HG03108 (cell line): ENCODE results near the gene NOTCH2NLA.
"Not testable (repeated sequence)": the region's sequence is repeated elsewhere in the genome, so short reads cannot be mapped to it uniquely, and the experiment has no call there.

ENCODE experiments used
- ATAC-seq: cut with Tn5 transposase; IDR thresholded peaks from one replicate; pipeline ENCODE4 v1.9.1; 2021; ENCODE audit warnings: moderate library complexity; ENCODE audit not compliant: unreplicated experiment

Gene NOTCH2NLA

DNA sequence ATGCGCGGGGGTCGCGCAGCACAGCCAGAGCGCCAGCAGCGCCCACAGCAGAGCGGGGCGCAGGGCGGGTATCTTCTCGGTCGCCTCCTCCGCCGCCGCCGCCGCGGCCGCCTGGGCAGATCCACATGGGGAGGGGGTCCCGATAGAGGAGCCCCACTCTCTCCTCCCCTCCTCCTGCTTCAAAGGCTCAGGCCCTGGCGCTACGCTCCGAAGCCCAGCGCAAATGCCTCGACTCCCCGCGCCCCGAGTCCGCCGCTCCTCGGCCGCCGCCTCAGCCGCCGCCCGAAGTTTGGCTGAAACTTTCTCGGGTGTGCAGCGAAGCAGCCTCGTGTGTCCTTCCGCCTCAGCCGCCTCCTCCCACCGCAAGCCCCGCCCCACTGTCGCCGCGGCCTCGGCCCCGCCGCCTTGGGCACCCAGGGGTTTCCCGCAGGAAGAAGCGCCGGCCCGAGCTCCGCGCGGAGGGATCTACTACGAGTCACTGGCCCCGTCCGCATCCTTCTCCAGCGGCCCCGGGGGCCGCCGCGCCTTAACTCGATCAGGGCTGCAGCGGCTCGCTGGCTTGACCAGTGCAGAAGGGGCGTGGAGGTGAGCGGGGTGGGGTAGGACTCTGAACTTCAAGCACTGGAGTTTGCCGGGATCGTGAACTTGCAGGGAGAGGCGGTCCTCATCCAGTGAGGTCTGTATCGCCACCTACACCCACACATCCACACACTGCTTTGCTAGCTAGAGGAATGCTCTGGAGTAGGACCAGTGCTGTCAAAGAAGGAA, at the start of gene NOTCH2NLA:
Gene NOTCH2NLA, minus strand, starts transcription at position 312 of the 768 bp plus-strand sequence. CDS start 39,684 bp downstream, outside the sequence.
- not testable (repeated sequence) for ATAC-seq

DNA sequence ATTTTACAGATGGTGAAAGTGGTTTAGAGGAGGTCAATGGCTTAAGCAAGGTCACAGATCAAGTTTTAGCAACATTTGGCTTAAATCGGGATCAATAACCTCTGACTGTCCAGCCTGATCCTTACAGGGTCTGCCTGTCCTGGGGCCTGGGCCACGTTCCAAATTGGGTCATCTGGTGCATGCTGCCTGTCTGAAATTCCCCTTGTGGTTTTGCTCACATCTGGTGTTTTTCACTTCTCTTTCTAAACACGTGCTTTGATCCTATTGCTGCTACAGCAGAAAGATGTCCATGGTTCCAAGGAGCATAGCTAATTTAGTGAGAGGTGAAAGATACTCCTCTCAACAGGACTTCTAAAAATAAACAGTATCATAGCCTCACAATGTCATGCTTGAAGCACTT, 49.5 kb upstream of the NOTCH2NLA start:
- ATAC-seq: peak; percentile 75

DNA sequence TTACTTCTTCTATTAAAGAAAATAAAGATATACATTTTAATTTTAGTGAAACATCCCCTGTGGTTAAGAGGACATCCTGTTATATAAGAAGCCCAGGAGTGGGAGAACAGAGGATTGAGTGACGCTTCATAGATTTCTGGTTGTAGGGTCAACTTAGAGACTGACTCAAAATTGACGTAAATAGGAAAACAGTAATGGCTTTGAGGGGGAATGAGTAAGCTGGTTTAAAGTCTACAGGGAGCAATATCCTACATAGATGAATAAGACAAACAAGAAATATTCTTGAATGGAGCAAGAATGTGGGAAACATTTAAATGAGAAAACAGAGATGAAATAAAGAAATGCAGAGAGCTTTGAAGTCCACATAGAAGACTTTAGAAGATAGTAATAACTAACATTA, 48.3 kb upstream of the NOTCH2NLA start:
- ATAC-seq: not testable (repeated sequence)

DNA sequence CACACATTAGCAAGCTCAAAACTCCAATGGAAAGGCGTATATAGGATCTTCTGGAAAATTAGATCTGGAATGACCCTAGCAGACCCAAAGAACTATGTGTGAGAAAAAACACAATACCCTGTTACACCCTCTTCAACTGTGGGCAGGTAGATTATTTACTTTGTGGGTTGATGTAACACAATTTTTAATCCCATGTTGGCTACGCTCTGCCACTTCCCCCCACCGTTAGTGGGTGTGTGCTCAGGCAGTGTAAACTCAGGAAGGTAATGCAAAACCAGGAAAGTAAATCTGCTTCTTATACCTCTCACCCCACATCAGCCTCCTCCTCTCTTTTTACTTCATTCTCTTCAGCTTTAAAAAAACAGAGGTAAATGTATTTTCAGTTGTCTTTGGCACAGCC, 45.3 kb upstream of the NOTCH2NLA start:
- ATAC-seq: not testable (repeated sequence)

DNA sequence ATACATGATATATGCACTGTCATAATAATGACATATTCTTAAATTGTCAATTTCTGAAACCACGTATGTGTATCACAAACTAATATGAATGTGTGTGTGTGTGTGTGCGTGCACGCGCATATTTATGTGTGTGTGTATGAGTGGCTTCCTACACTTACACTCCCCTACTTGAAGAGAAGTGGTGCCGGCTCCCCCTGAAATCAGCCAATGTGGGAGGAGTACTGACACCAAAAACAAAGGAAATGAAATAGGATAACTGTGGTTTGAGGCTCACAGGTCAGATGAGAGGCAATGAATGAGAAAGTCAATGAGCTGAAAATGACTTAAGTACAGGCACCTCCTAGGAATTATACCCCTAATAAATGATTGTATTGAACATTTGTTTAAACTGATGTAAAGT, 44.4 kb upstream of the NOTCH2NLA start:
- ATAC-seq: not testable (repeated sequence)

DNA sequence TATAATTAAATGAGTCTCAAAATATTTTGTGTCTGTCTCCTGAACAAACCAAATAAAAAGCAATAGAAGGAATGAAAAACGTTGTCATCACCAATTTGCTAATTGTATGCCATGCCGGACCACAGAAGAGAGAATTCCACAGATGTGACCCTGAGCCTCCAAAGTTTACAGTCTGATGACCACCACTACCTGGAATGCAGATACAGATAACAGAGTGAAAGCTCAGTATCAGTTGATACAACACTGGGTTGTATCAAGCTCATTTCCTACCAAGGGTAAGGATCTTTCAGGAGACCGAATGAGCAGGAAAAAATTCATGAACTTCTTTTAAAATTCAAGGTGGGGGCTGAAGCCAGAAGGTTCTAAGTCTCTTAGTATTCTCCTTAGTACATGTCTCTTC, 43.9 kb upstream of the NOTCH2NLA start:
- ATAC-seq: not testable (repeated sequence)

DNA sequence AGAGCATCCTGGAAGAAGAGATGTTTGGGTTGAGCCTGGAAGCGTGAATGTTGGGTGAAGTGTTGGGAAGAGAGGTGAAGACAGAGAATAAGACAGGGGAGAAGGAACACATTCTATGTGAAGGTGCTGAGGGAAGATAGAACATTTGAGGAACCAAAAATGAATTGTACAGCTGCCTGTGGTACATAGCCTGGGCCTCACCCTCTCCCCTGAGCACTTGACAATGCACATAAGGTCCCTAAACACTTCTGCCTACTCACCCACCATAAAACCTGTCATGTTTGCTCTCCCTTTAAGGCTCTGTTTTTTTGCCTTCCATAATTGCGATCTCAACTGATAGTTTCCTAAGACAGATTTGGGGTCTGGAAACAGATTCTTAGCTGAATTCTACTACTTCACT, 43.2 kb upstream of the NOTCH2NLA start:
- not testable (repeated sequence) for ATAC-seq

DNA sequence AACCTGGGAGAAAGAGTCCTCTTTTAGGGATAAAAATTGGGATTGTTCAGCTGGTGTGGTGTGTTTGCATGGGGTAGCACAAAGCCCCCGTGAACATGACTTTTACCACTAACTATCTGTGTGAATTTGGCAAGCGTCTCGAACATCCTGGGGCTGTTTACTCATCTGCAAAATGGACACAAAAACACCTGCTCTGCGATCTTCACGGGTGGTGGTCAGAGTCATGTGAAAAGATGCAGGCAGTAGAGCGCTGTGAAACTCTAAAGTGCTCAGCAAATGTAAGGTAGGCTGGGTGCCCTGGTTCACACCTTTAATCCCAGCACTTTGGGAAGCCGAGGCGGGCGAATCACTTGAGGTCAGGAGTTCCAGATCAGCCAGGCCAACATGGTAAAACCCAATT, 41.3 kb upstream of the NOTCH2NLA start:
- ATAC-seq: not testable (repeated sequence)

DNA sequence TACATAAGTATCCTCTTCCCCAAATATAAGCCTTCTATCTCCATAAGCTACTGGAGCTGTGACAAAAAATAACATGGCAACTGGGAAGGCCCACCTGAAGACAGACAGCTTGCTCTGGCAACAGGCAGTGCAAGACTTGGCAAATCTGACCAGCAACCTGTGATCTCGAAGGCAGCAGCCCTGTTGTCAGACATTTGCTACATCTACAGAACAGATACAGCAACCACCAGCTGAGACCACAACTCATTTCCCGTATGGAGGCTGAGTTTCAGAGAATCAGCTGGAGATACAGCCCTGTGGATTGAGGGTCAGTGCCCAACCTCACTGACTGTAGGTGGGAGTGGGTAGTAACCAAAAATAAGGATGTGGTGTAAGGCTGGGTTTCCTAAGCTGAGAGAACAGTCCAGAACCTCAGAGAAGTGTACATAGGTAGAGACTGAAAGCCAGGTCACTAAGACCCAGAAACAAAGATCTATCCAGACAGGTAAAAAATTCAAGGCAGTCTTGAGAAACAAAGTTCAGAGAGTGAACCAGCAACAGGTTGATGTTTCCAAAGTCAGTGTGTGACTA, 37.4 kb upstream of the NOTCH2NLA start:
- not testable (repeated sequence) for ATAC-seq

DNA sequence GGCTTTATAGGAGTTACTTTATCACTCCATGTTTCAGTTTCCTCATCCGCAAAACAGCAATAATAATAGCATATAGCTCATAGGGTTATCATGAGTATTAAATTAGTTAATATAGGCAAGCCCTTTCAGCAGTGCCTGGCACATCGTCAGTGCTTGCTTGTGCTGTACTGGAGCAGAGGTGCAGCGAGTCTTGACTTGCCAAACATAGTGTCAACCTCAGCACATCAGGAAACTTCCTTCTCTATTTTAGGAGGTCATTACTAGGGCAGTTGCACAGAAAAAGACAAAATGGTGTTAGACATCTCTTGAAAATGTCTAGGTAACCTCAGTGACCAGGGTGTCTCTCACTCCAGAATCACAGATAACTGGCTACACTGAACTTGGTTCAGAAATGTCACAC, 35.9 kb upstream of the NOTCH2NLA start:
- not testable (repeated sequence) for ATAC-seq

DNA sequence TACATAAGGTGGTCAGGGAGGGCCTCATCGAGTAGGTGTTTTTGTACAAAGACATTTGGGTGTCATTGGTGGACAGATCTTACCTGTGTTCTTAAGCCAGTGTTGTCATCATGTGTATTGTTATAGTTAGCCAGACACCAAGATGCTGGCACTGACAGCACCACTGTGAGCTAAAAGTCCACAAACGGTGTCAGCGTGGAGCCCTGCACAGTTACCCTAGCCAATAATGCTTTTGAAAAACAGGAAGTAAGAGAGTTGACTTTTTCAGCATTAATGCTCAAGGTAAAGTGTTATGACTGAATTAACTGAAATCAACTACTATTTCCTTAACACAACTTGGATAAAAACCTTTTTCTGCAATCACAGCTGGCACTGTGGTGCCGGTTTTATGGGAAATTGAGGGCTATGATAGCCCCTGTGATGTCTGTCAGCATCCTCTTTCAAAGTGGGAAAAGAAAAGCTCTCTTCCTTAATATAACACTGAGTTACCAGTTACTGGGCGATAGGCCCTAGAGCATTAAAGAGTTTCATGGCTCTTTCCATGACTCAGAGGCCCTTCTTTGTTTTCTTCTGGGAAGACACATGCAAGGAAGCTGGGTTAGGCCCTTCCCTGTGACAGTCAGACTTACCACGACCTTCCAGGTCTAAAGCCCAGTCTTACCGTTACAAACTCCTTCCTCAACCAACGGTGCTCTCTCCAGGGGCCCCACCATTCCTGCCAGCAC, 31.3 kb upstream of the NOTCH2NLA start:
- ATAC-seq: not testable (repeated sequence)

DNA sequence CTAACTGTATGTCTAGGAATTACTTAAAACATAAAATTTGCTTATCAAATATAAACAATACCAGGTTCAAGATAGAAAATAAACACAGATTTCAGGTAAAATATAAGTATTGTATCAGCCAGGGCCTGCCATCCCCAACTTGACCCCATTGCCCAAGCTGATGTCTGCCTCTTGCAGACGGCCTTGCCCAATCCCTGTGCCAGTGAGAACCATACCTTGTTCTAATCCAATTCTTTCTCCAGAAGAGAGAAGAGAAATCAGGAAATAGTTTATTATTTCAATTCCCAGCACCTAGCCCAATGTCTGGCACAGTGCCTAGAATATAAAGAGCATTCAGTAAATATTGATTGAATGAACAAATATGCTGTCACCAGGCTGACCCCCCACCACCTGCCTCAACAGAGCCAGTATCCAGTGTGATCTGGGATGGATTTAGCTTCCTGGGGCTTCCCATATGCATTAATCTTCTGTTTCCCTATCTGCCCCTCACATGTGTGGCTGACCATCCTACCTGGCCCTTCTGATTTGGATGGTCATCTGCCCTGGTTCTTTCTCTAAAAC, 29.3 kb upstream of the NOTCH2NLA start:
- not testable (repeated sequence) for ATAC-seq

DNA sequence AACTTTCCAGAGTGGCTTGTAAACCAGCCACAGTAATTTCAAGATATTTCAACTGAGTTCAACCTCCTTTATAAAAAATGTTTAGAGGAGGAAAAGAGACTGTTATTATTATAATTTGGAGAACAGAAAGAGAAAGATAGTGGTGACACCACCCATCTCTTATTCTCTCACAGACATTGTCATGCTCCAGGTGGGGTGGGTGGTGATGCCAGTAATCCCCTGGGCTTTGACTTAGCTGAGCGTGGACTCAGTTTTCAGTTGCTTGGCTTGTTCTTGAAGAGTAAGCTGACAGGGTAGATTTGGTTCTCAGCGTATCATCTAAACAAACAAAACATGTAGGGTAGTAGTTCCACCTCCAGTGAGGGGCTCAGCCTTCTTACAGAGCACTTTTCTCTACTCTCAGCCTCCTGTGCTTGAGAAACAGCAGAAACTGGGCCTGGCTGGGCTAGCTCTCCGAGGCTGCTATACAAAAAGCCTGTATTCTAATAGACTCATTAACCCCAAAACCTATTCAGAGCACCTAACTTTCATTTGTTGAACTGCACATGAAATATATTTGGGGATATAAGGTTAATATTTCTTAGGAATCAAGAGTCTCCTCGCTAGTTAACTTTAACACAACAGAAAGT, 25.9 kb upstream of the NOTCH2NLA start:
- not testable (repeated sequence) for ATAC-seq

DNA sequence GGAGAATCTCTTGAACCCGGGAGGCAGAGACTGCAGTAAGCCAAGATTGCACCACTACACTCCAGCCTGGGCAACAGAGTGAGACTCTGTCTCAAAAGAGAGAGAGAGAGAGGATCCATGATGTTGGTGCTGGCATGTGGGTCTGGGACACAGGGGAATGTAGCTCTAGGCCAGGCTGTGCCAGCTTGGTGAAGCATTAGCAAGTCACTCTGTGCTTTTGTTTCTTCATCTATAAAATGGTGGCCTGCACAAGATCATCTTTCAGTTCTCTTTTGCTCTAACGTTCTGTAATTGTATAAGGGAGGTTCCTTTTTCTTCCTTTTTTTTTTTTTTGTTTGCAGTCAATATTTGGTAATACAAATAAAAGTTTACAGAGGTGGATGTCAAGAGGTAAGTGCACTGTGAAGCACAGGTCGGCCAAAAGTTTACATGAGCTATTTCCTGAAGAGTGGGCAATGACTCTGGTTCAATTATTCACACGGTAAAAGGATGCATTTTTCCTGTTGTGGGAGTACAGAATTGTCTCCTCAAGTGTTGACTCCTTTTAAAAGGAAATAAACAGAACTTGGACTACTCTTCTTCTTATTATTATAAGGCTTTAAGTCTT, 24.5 kb upstream of the NOTCH2NLA start:
- ATAC-seq: not testable (repeated sequence)

DNA sequence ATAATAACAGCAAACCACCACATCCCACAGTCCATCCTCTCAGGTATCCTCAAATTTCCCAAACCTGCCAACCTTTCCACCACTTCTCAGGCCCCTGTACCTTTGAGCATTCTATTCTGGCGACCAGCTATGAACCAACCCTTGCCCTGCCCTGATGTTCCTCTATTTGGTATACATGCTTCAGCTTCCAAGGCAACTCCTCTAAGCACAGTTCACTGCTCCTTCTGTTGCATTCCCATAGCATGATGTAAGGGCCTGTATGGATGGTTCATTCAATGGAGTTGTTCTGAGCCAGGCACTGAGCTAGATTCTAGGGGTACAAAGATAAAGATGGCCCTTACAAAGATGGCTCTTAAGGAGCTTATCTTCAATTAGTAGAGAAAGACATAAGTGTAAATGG, 22.7 kb upstream of the NOTCH2NLA start:
- not testable (repeated sequence) for ATAC-seq

DNA sequence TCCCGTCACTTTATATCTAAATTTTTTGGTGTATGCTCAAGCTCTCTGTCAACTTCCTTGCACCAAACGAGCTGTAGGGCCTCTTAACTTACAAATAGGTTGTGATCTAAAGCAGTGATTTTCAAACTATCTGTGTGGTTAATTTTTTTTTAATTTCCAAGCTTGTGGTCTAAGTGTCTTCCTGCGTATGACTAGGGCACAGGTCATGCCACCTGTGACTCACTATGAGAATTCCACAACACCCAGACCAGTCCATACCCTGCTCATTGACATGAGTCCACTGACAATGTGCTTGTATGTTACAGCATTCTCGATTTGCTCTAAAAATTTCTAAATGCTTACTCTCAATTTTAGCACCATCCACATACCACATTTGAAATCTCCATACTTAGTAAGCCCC, 19.8 kb upstream of the NOTCH2NLA start:
- ATAC-seq: not testable (repeated sequence)

DNA sequence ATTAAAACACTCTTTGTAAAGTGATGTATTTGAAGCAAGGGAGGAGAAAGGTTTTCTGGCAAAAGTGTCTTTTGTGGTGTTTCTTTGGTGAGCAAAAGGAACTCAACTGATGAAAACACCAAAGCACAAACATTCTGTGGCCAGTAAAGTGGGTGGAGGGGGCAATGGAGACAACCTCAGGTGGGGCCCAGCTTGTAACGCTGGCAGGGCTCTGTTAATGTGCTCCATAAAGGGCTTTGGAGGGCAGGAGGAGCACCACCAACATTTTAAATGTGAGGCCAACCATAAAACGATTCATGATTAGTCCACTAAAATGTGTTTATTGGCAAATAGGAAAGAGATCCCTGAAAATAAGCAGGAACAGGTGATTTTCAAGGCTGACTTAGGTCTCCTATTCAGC, 7.8 kb upstream of the NOTCH2NLA start:
- not testable (repeated sequence) for ATAC-seq

DNA sequence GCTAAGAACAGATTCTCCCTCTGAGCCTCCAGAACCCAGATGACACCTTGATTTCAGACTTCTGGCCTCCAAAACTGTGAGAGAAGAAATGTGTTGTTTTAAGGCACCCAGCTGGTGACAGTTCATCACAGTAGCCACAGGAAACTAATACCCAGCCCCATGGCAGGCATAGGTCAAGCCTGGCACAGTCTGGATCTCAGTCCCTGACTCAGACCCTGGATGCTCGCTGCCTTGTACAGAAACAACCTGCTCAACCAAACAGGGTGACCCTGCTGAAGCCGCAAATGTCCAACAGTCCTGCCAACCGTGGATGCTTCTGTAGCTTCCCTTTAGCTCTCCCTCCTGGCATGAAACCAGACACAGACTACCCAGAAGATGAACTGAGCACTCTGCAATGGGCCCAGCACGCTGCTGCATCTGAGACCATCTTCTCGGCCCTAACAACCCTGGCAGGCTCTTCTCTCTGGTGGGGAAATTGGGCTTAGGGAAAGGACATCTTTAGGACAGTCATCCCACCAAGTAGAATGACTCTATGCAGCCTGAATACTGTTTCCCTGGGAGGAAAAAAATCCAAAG, 7.3 kb upstream of the NOTCH2NLA start:
- not testable (repeated sequence) for ATAC-seq

DNA sequence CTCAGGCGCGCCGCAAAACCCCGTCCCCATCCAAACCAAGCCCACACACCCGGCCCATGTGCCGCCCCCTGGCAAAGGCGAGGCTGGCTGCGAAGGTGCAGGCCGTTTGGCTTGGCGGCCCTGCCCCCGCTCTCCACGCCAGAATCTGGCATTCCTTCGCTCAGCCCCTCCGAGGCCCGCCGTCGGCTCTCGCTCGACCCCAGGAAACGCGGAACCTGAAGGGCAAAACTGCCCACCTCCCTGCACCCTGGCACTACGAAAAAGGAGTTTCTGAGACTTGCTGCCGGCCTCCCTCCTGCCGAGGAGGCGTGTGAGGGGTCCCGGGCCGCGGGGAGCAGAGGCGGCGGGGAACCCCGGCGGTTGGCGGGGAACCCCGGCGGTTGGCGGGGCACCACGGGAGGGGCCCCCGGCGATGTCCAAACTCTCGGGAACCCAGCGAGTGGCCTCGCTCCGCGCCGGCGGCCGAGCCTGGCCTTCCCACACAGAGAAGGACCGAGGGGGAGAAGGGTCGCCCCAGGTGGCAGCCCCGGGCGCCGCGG, 608 bp downstream of the NOTCH2NLA start:
- not testable (repeated sequence) for ATAC-seq

DNA sequence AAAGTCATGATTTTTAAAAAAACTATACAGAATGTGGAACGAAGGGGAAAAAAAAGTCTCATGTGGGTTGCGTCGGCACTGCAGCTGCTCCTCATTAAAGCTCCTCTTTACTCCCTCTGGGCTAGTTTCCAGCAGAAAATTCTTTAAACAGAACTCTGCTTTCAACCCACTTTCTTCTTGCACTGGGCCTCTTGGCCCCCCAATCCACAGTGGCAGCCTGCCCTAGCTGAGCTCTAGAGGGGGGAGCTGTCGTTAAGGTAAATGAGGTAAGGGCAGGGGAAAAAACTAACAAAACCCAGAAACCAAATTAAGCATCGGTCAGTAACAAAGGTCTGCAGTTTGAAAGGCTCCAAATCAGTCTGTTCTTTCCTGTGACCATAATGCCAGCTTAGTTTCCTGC, 54.3 kb downstream of the NOTCH2NLA start:
- ATAC-seq: not testable (repeated sequence)
